SK-N-SH (cell line): ENCODE results near the gene EHBP1L1. TPM values are rescaled to one million over a fixed set of nuclear protein-coding genes. Genes with fewer than 3 reads are reported as not detected.

Experiments
- CTCF ChIA-PET: fragments of 300-600, 350-600 bp; formaldehyde crosslinking; extraction: SDS; loops from one replicate; lab custom pipeline; 2021; lab: Yijun Ruan, JAX
- POLR2A ChIA-PET: fragments of 350-600 bp; sonication (Branson Sonifier 250); formaldehyde crosslinking; extraction: SDS; loops from one replicate; lab custom pipeline; 2020; ENCODE audit warnings: antibody characterized with exemption, inconsistent platforms; lab: Yijun Ruan, JAX
- DNase-seq: peaks from one replicate; pipeline ENCODE4 v3.0.0; 2012
- H2AFZ ChIP-seq: fragments of 200-600 bp; sonication (generic); 2 replicates; pipeline ENCODE4 v1.8.1; 2016; ENCODE audit warnings: antibody characterized with exemption, mild to moderate bottlenecking, low read depth
- H3F3A ChIP-seq: fragments of 200-600 bp; sonication (generic); replicated peaks from 2 replicates; pipeline ENCODE3; 2016; ENCODE audit warnings: antibody characterized with exemption, mild to moderate bottlenecking; ENCODE audit not compliant: insufficient read depth
- H3K27ac ChIP-seq, 2 experiments: fragments of 200-500 bp in 1 of 2; fragments of 200-600 bp in 1 of 2; sonication (Bioruptor generic) in 1 of 2; sonication (generic), shearing (Covaris generic) in 1 of 2; 2 replicates each; pipeline versions ENCODE4 v1.5.1 to v1.6.1; 2014 to 2016; ENCODE audit warnings: low read depth in 2 of 2, inconsistent platforms in 1 of 2, low read length in 1 of 2, mild to moderate bottlenecking in 1 of 2, mixed read lengths in 1 of 2
- H3K27me3 ChIP-seq: fragments of 200-600 bp; sonication (generic), shearing (Covaris generic); 2 replicates; pipeline ENCODE4 v1.6.1; 2016; ENCODE audit warnings: mixed run types; ENCODE audit not compliant: insufficient read depth
- H3K36me3 ChIP-seq, 2 experiments: fragments of 200-500 bp in 1 of 2; fragments of 200-600 bp in 1 of 2; sonication (Bioruptor generic) in 1 of 2; sonication (generic) in 1 of 2; replicated peaks in 1 of 2; 2 replicates each; pipeline versions ENCODE3 to v1.5.1; 2014 to 2016; ENCODE audit warnings: low read length in 1 of 2, mild to moderate bottlenecking in 1 of 2; ENCODE audit not compliant: insufficient read depth in 2 of 2, control insufficient read depth in 1 of 2
- H3K4me1 ChIP-seq, 2 experiments: fragments of 200-500 bp in 1 of 2; fragments of 200-600 bp in 1 of 2; sonication (Bioruptor generic) in 1 of 2; sonication (generic), shearing (Covaris generic) in 1 of 2; 2 replicates each; pipeline versions ENCODE4 v1.5.1 to v1.6.1; 2014 to 2016; ENCODE audit warnings: low read depth in 1 of 2, low read length in 1 of 2, mixed run types in 1 of 2; ENCODE audit not compliant: insufficient read depth in 2 of 2, control insufficient read depth in 1 of 2
- H3K4me2 ChIP-seq: fragments of 200-600 bp; sonication (generic), shearing (Covaris generic); 2 replicates; pipeline ENCODE4 v1.6.1; 2017; ENCODE audit warnings: mixed run types
- H3K4me3 ChIP-seq, 2 experiments: fragments of 200-500 bp in 1 of 2; fragments of 200-600 bp in 1 of 2; sonication (Bioruptor generic) in 1 of 2; sonication (generic), shearing (Covaris generic) in 1 of 2; 2 replicates each; pipeline versions ENCODE4 v1.5.1 to v1.8.1; 2014 to 2016; ENCODE audit warnings: low read depth in 2 of 2, inconsistent platforms in 1 of 2, low read length in 1 of 2, mild to moderate bottlenecking in 1 of 2, mixed read lengths in 1 of 2, moderate library complexity in 1 of 2
- H3K79me2 ChIP-seq: fragments of 200-600 bp; sonication (generic); 2 replicates; pipeline ENCODE4 v1.8.1; 2017; ENCODE audit warnings: mild to moderate bottlenecking; ENCODE audit not compliant: insufficient read depth
- H3K9ac ChIP-seq: fragments of 200-600 bp; sonication (generic); 2 replicates; pipeline ENCODE4 v1.6.1; 2017; ENCODE audit warnings: mixed run types
- H3K9me2 ChIP-seq: fragments of 200-600 bp; sonication (generic); 2 replicates; pipeline ENCODE4 v1.6.1; 2017; ENCODE audit warnings: mixed run types
- H3K9me3 ChIP-seq: fragments of 200-600 bp; sonication (generic); 2 replicates; pipeline ENCODE4 v1.6.1; 2017; ENCODE audit warnings: mixed run types, mild to moderate bottlenecking, moderate library complexity
- H4K20me1 ChIP-seq: fragments of 200-600 bp; sonication (generic); 2 replicates; pipeline ENCODE4 v1.6.1; 2017; ENCODE audit warnings: mild to moderate bottlenecking, mixed run types; ENCODE audit not compliant: insufficient read depth
- CHD2 ChIP-seq: fragments of 150-350 bp; IDR thresholded peaks from 2 replicates; pipeline ENCODE4 v1.6.1; 2018; ENCODE audit warnings: low read length; ENCODE audit not compliant: partially characterized antibody
- FOSL2 ChIP-seq: IDR thresholded peaks from 2 replicates; pipeline ENCODE4 v1.4.0; 2012; ENCODE audit warnings: low read depth, mild to moderate bottlenecking, moderate library complexity, borderline replicate concordance
- FOXM1 ChIP-seq: IDR thresholded peaks from 2 replicates; pipeline ENCODE4 v1.4.0; 2012; ENCODE audit warnings: low read depth, mild to moderate bottlenecking
- GATA2 ChIP-seq: sonication (generic); formaldehyde crosslinking; IDR thresholded peaks from 2 replicates; pipeline ENCODE4 v1.5.0; 2020; ENCODE audit warnings: mild to moderate bottlenecking, missing genetic modification reagents
- JUND ChIP-seq: IDR thresholded peaks from 2 replicates; pipeline ENCODE4 v1.4.0; 2012
- NFIC ChIP-seq: IDR thresholded peaks from 2 replicates; pipeline ENCODE4 v1.4.0; 2012; ENCODE audit warnings: borderline replicate concordance
- NRF1 ChIP-seq: IDR thresholded peaks from 2 replicates; pipeline ENCODE4 v1.6.1; 2012; ENCODE audit warnings: low read depth, mild to moderate bottlenecking, low read length
- POLR2AphosphoS5 ChIP-seq: IDR thresholded peaks from 2 replicates; pipeline ENCODE4 v1.6.1; 2012; ENCODE audit warnings: low read depth, low read length
- RCOR1 ChIP-seq: fragments of 150-350 bp; IDR thresholded peaks from 2 replicates; pipeline ENCODE4 v1.6.1; 2017; ENCODE audit warnings: antibody characterized with exemption, low read length
- RFX5 ChIP-seq: IDR thresholded peaks from 2 replicates; pipeline ENCODE4 v1.6.1; 2012; ENCODE audit warnings: mild to moderate bottlenecking, improper control_type of control experiment, low read length
- RXRA ChIP-seq: IDR thresholded peaks from 2 replicates; pipeline ENCODE4 v1.4.0; 2012; ENCODE audit warnings: low read depth, mild to moderate bottlenecking, borderline replicate concordance
- SMC3 ChIP-seq: IDR thresholded peaks from 2 replicates; pipeline ENCODE4 v1.6.1; 2012; ENCODE audit warnings: low read depth, low read length, improper control_type of control experiment
- TAF1 ChIP-seq: IDR thresholded peaks from 2 replicates; pipeline ENCODE4 v1.6.1; 2012; ENCODE audit warnings: low read depth, mild to moderate bottlenecking, low read length, moderate library complexity, borderline replicate concordance
- YY1 ChIP-seq: IDR thresholded peaks from 2 replicates; pipeline ENCODE4 v1.4.0; 2012; ENCODE audit warnings: low read depth, mild to moderate bottlenecking
- WGBS: methylation state at CpG from one replicate; pipeline ENCODE4 v1.1.6; 2017; ENCODE audit warnings: low lambda C conversion rate; 5-methylcytosine and 5-hydroxymethylcytosine counted together
- polyA plus RNA-seq, 3 experiments: library from polyadenylated mRNA; depleted of rRNA; stranded (reverse); fragments of >200 nt; gene quantifications; 2 replicates each; pipeline ENCODE4 v1.2.3, GENCODE V29; 2012
- TF ChIP-seq, protein P1 (sequence below): IDR thresholded peaks from 2 replicates; pipeline ENCODE4 v1.4.0; 2012; ENCODE audit warnings: low read depth
- TF ChIP-seq, protein P2 (sequence below): fragments of 200-600 bp; sonication (generic); IDR thresholded peaks from 2 replicates; pipeline ENCODE4 v1.6.1; 2017; ENCODE audit warnings: antibody characterized with exemption, mild to moderate bottlenecking, moderate library complexity
- TF ChIP-seq, protein P3 (sequence below): IDR thresholded peaks from 2 replicates; pipeline ENCODE4; 2012
- TF ChIP-seq, protein P4 (sequence below): IDR thresholded peaks from 2 replicates; pipeline ENCODE4 v1.6.1; 2012; ENCODE audit warnings: mild to moderate bottlenecking, low read depth, low read length, moderate library complexity
- TF ChIP-seq, protein P5 (sequence below): IDR thresholded peaks from 2 replicates; pipeline ENCODE4 v1.4.0; 2012; ENCODE audit warnings: low read depth, borderline replicate concordance
- TF ChIP-seq, protein P6 (sequence below): fragments of 150-350 bp; IDR thresholded peaks from 2 replicates; pipeline ENCODE4 v1.6.1; 2017; ENCODE audit warnings: antibody characterized with exemption, low read length, low read depth, borderline replicate concordance

Gene EHBP1L1
- polyA plus RNA-seq, 1 of the 3 experiments (the other 2 are of a cell fraction), result 48.7 TPM

DNA sequence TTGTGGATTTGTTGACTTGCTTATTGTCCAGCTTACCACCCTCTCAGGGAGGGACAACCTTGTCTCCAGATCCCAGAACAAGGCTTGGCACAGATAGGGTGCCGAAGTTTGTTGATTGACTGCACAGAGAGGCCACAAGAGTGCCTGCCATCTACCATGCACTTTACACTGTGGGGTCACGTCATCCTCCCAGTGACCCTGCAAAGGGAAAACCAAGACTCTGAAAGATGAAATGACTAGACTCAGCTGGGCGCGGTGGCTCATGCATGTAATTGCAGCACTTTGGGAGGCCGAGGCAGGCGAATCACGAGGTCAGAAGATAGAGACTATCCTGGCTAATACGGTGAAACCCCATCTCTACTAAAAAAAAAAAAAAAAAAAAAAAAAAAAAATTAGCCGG is 13.1 kb upstream of the EHBP1L1 start:
- H3K9me2 ChIP-seq, result no peaks in the 10 kb centered on the region
- H3K4me2 ChIP-seq, result no peak overlapping the region
- H3K4me1 ChIP-seq, result peaks cover 37 to 47% of the 10 kb centered on the region in 2 experiments
- H3K27me3 ChIP-seq, result no peaks in the 10 kb centered on the region
- DNase-seq, result no peak
- peaks cover 53% of the 10 kb centered on the region for H3F3A ChIP-seq
- no peaks in the 10 kb centered on the region for H3K36me3 ChIP-seq
- no peak overlapping the region for H3K4me3 ChIP-seq
- TF ChIP-seq, protein P1, sequence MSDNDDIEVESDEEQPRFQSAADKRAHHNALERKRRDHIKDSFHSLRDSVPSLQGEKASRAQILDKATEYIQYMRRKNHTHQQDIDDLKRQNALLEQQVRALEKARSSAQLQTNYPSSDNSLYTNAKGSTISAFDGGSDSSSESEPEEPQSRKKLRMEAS, result no peak
- TF ChIP-seq, protein P2, sequence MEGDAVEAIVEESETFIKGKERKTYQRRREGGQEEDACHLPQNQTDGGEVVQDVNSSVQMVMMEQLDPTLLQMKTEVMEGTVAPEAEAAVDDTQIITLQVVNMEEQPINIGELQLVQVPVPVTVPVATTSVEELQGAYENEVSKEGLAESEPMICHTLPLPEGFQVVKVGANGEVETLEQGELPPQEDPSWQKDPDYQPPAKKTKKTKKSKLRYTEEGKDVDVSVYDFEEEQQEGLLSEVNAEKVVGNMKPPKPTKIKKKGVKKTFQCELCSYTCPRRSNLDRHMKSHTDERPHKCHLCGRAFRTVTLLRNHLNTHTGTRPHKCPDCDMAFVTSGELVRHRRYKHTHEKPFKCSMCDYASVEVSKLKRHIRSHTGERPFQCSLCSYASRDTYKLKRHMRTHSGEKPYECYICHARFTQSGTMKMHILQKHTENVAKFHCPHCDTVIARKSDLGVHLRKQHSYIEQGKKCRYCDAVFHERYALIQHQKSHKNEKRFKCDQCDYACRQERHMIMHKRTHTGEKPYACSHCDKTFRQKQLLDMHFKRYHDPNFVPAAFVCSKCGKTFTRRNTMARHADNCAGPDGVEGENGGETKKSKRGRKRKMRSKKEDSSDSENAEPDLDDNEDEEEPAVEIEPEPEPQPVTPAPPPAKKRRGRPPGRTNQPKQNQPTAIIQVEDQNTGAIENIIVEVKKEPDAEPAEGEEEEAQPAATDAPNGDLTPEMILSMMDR, result no peak
- TF ChIP-seq RCOR1, result no peak
- no peak for TF ChIP-seq RXRA
- no peak for TF ChIP-seq YY1
- no peak for TF ChIP-seq FOXM1
- TF ChIP-seq JUND, result no peak
- TF ChIP-seq CHD2, result no peak
- TF ChIP-seq FOSL2, result no peak
- TF ChIP-seq, protein P3, sequence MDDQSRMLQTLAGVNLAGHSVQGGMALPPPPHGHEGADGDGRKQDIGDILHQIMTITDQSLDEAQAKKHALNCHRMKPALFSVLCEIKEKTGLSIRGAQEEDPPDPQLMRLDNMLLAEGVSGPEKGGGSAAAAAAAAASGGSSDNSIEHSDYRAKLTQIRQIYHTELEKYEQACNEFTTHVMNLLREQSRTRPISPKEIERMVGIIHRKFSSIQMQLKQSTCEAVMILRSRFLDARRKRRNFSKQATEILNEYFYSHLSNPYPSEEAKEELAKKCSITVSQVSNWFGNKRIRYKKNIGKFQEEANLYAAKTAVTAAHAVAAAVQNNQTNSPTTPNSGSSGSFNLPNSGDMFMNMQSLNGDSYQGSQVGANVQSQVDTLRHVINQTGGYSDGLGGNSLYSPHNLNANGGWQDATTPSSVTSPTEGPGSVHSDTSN, result no peak
- no peak for TF ChIP-seq TAF1
- no peak for TF ChIP-seq POLR2AphosphoS5
- TF ChIP-seq GATA2 (CRISPR knock-in tag), result no peak
- TF ChIP-seq, protein P4, sequence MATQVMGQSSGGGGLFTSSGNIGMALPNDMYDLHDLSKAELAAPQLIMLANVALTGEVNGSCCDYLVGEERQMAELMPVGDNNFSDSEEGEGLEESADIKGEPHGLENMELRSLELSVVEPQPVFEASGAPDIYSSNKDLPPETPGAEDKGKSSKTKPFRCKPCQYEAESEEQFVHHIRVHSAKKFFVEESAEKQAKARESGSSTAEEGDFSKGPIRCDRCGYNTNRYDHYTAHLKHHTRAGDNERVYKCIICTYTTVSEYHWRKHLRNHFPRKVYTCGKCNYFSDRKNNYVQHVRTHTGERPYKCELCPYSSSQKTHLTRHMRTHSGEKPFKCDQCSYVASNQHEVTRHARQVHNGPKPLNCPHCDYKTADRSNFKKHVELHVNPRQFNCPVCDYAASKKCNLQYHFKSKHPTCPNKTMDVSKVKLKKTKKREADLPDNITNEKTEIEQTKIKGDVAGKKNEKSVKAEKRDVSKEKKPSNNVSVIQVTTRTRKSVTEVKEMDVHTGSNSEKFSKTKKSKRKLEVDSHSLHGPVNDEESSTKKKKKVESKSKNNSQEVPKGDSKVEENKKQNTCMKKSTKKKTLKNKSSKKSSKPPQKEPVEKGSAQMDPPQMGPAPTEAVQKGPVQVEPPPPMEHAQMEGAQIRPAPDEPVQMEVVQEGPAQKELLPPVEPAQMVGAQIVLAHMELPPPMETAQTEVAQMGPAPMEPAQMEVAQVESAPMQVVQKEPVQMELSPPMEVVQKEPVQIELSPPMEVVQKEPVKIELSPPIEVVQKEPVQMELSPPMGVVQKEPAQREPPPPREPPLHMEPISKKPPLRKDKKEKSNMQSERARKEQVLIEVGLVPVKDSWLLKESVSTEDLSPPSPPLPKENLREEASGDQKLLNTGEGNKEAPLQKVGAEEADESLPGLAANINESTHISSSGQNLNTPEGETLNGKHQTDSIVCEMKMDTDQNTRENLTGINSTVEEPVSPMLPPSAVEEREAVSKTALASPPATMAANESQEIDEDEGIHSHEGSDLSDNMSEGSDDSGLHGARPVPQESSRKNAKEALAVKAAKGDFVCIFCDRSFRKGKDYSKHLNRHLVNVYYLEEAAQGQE, result no peak
- no peak for TF ChIP-seq NFIC
- TF ChIP-seq NRF1, result no peak
- TF ChIP-seq, protein P5, sequence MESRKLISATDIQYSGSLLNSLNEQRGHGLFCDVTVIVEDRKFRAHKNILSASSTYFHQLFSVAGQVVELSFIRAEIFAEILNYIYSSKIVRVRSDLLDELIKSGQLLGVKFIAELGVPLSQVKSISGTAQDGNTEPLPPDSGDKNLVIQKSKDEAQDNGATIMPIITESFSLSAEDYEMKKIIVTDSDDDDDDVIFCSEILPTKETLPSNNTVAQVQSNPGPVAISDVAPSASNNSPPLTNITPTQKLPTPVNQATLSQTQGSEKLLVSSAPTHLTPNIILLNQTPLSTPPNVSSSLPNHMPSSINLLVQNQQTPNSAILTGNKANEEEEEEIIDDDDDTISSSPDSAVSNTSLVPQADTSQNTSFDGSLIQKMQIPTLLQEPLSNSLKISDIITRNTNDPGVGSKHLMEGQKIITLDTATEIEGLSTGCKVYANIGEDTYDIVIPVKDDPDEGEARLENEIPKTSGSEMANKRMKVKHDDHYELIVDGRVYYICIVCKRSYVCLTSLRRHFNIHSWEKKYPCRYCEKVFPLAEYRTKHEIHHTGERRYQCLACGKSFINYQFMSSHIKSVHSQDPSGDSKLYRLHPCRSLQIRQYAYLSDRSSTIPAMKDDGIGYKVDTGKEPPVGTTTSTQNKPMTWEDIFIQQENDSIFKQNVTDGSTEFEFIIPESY, result no peak
- TF ChIP-seq, protein P6, sequence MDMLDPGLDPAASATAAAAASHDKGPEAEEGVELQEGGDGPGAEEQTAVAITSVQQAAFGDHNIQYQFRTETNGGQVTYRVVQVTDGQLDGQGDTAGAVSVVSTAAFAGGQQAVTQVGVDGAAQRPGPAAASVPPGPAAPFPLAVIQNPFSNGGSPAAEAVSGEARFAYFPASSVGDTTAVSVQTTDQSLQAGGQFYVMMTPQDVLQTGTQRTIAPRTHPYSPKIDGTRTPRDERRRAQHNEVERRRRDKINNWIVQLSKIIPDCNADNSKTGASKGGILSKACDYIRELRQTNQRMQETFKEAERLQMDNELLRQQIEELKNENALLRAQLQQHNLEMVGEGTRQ, result no peak
- no peak for TF ChIP-seq RFX5
- no peak for TF ChIP-seq SMC3
- H3K79me2 ChIP-seq, result peaks cover 23% of the 10 kb centered on the region
- 90% methylated on average over 7 of the region's 9 CpGs for WGBS
- H3K9me3 ChIP-seq, result no peaks in the 10 kb centered on the region
- no peaks in the 10 kb centered on the region for H4K20me1 ChIP-seq
- H3K9ac ChIP-seq, result no peak overlapping the region
- no peak overlapping the region for H2AFZ ChIP-seq
- H3K27ac ChIP-seq, result no peak overlapping the region
- ChIA-PET POLR2A (no interaction called here), CTCF (interaction anchor here (1.1 to 6.4 kb wide), 3 partner anchors 9 to 52 kb away, joined by 3 to 69 read pairs (median 61); partner anchors contain the start of genes FAM89B and ZNRD2)
